ENCODE data around the gene MAP4K3.

GRCh38 chr2:39283561-39283960, 153.5 kb downstream of the MAP4K3 start:
- TF ChIP-seq POLR2AphosphoS5 (IDR thresholded peaks at IDR 0.05; ENCODE audit: low read depth, low read length) (no peak), REST (IDR thresholded peaks at IDR 0.05; ENCODE audit: insufficient read depth in 1 of 2, low read depth in 2 of 2, low read length in 2 of 2) (no peak)
